ENCODE data around the gene CDH24.

Gene CDH24

GRCh38 chr14:23056956-23057756 is at the start of gene CDH24:
CDH24 (minus strand) TSS chr14:23057520; CDS start chr14:23055733, 1,787 bp downstream.
- DNase-seq = peak; percentile 63 to 76

- no peak for DNase-seq
Measured at GRCh38 chr14:23106747-23107045, 49.4 kb upstream of the CDH24 start.

- DNase-seq = no peak
Measured at GRCh38 chr14:23105348-23105824, 48.1 kb upstream of the CDH24 start.

GRCh38 chr14:23104591-23105347 is 47.4 kb upstream of the CDH24 start, which contains the start of gene CIROP:
CIROP (minus strand) TSS chr14:23104989; CDS start chr14:23104920, 69 bp downstream.
- no peak for DNase-seq

GRCh38 chr14:23104070-23104590 is 46.8 kb upstream of the CDH24 start:
- DNase-seq = no peak

GRCh38 chr14:23103581-23103980 is 46.3 kb upstream of the CDH24 start:
- no peak for DNase-seq

- DNase-seq = no peak
Measured at GRCh38 chr14:23102801-23103200, 45.5 kb upstream of the CDH24 start.

GRCh38 chr14:23101986-23102625 is 44.8 kb upstream of the CDH24 start:
- DNase-seq = no peak

- DNase-seq = no peak
Measured at GRCh38 chr14:23101213-23101970, 44.1 kb upstream of the CDH24 start.

GRCh38 chr14:23099212-23099861 is 42.0 kb upstream of the CDH24 start:
- DNase-seq = no peak

- DNase-seq = no peak
Measured at GRCh38 chr14:23097786-23098185, 40.5 kb upstream of the CDH24 start.

- DNase-seq = peak; percentile 100
Measured at GRCh38 chr14:23095196-23096108, 38.1 kb upstream of the CDH24 start, which contains the start of gene C14orf119. C14orf119 (plus strand) TSS chr14:23095505; CDS start chr14:23097659, 2,154 bp downstream.

GRCh38 chr14:23094666-23095195 is 37.4 kb upstream of the CDH24 start, which contains the start of gene ACIN1:
ACIN1 (minus strand) TSS chr14:23095136; CDS start chr14:23095112, 24 bp downstream.
- DNase-seq = peak in 1 of 2 donors; percentile 84

GRCh38 chr14:23093991-23094665 is 36.8 kb upstream of the CDH24 start:
- peak in 1 of 2 donors; percentile 84 for DNase-seq

GRCh38 chr14:23093526-23093925 is 36.2 kb upstream of the CDH24 start:
- no peak for DNase-seq

- DNase-seq = no peak
Measured at GRCh38 chr14:23093104-23093503, 35.8 kb upstream of the CDH24 start.

- no peak for DNase-seq
Measured at GRCh38 chr14:23091294-23092225, 34.2 kb upstream of the CDH24 start.

GRCh38 chr14:23090254-23090636 is 32.9 kb upstream of the CDH24 start:
- DNase-seq = no peak

Measured in CD4-positive, alpha-beta T cell treated with Interferon alpha-2 for 1 hour (primary cell).